Aorta (tissue), 5 donors: Measurements from ENCODE around the gene CARD9. TPM values are rescaled to one million over a fixed set of nuclear protein-coding genes. Genes with fewer than 3 reads are reported as not detected.

Experiments used
- ATAC-seq: fragments of 200-7000 bp; cut with Tn5 transposase; one replicate; pipeline ENCODE4 v1.9.1; 2022; ENCODE audit warnings: moderate library complexity; ENCODE audit not compliant: low FRiP score
- DNase-seq, 2 donors: peaks; one replicate each; pipeline ENCODE4 v3.0.0-alpha.2; 2020
- H3K27ac ChIP-seq, 2 donors: one replicate each; pipeline ENCODE4 v1.5.1; 2013; ENCODE audit warnings: low read length in 2 of 2, mild to moderate bottlenecking in 2 of 2, moderate library complexity in 2 of 2, control low read depth in 1 of 2, inconsistent platforms in 1 of 2, low read depth in 1 of 2
- H3K27me3 ChIP-seq, 2 donors: one replicate each; pipeline ENCODE4 v1.6.1; 2013; ENCODE audit warnings: control low read depth in 1 of 2, low read length in 1 of 2, mild to moderate bottlenecking in 1 of 2, moderate library complexity in 1 of 2; ENCODE audit not compliant: insufficient read depth in 2 of 2, control insufficient read depth in 1 of 2
- H3K36me3 ChIP-seq, 2 donors: one replicate each; pipeline ENCODE4 v1.6.1; 2013; ENCODE audit warnings: control low read depth in 1 of 2, low read length in 1 of 2, mild to moderate bottlenecking in 1 of 2; ENCODE audit not compliant: insufficient read depth in 2 of 2, control insufficient read depth in 1 of 2
- H3K4me1 ChIP-seq, 2 donors: one replicate each; pipeline ENCODE4 v1.6.1; 2013; ENCODE audit warnings: low read length in 2 of 2, control low read depth in 1 of 2, mild to moderate bottlenecking in 1 of 2, moderate library complexity in 1 of 2; ENCODE audit not compliant: insufficient read depth in 2 of 2, control insufficient read depth in 1 of 2
- H3K4me3 ChIP-seq, 2 donors: one replicate each; pipeline ENCODE4 v1.5.1; 2013; ENCODE audit warnings: low read length in 2 of 2, control low read depth in 1 of 2, mild to moderate bottlenecking in 1 of 2
- H3K9me3 ChIP-seq: one replicate; pipeline ENCODE4 v1.6.1; 2013; ENCODE audit warnings: mild to moderate bottlenecking, low read length; ENCODE audit not compliant: control insufficient read depth
- WGBS, 2 donors: extraction: QIAGEN DNeasy Blood & Tissue Kit; methylation state at CpG; one replicate each; pipeline ENCODE4 v1.1.7; 2013; 5-methylcytosine and 5-hydroxymethylcytosine counted together
- intact Hi-C, 2 donors: fragments of 100-400 bp; cut with DNase I; formaldehyde crosslinking; loops; one replicate each; pipeline versions ENCODE4 v1.14.2 to v1.15.0; 2022
- polyA plus RNA-seq, 2 donors: library from polyadenylated mRNA; stranded (reverse); fragments of 200-250 nt; gene quantifications; one replicate each; pipeline ENCODE4 v1.2.3, GENCODE V29; 2013
- total RNA-seq, 2 donors: library from RNA; stranded (reverse); fragmentation: NEBNext Ultra II Directional; extraction: Animal tissue kit (Norgen Biotek cat#: 25700); gene quantifications; one replicate each; pipeline ENCODE4 v1.2.1, GENCODE V29; 2021
- donor health status: healthy with polysubstance abuse.
- donor health status: Bipolar disorder and iron deficiency.
- donor health status: DM: no; HTN: no; CAD: no.
- donor health status: DM: no; HTN: no; CAD: no.
- donor health status: DM: yes; HTN: yes; CAD: no.

The CARD9 gene
- total and polyA plus RNA-seq, 4 donors, result 1.4 to 5.3 (median 3.5) TPM

GRCh38 chr9:136327304-136327974 lies 46.0 kb downstream of the CARD9 start, which contains the start of gene GPSM1:
Gene GPSM1 (plus strand): TSS chr9:136327539. CDS start chr9:136327696, 157 bp downstream.
- peak; percentile 44 for ATAC-seq
- no peaks in the 10 kb centered on the region for H3K9me3 ChIP-seq
- no peaks in the 10 kb centered on the region for H3K27me3 ChIP-seq
- H3K36me3 ChIP-seq, result no peaks in the 10 kb centered on the region
- H3K4me3 ChIP-seq, result peak within 1 kb of the TSS; percentile 36 to 48
- 0 to 1% methylated on average over 4 to 88 of the region's 88 CpGs for WGBS, 2 donors
- H3K27ac ChIP-seq, result peak within 1 kb of the TSS in 1 of 2 donors; percentile 2
- intact Hi-C loops, result loop anchor here in 1 of 2 donors (5.0 kb wide), 1 partner anchor 35 kb away; the partner anchor contains the start of gene DNLZ
- no peaks in the 10 kb centered on the region for H3K4me1 ChIP-seq
- peak in 1 of 2 donors; percentile 89 for DNase-seq

- no peaks in the 10 kb centered on the region for H3K27me3 ChIP-seq
- DNase-seq (no peak), ATAC-seq (no peak)
- peak overlapping the region in 1 of 2 donors; percentile 2 for H3K27ac ChIP-seq
- no peaks in the 10 kb centered on the region for H3K9me3 ChIP-seq
- H3K36me3 ChIP-seq, result no peaks in the 10 kb centered on the region
- intact Hi-C loops, result loop anchor here in 1 of 2 donors (5.0 kb wide), 1 partner anchor 35 kb away; the partner anchor contains the start of gene DNLZ
- peak overlapping the region; percentile 36 to 48 for H3K4me3 ChIP-seq
- no peaks in the 10 kb centered on the region for H3K4me1 ChIP-seq
- WGBS, 2 donors, result 44 to 48% methylated on average over 17 of the region's 17 CpGs
These were observed 46.6 kb downstream of the CARD9 start for GRCh38 chr9:136326761-136327303.

DNA sequence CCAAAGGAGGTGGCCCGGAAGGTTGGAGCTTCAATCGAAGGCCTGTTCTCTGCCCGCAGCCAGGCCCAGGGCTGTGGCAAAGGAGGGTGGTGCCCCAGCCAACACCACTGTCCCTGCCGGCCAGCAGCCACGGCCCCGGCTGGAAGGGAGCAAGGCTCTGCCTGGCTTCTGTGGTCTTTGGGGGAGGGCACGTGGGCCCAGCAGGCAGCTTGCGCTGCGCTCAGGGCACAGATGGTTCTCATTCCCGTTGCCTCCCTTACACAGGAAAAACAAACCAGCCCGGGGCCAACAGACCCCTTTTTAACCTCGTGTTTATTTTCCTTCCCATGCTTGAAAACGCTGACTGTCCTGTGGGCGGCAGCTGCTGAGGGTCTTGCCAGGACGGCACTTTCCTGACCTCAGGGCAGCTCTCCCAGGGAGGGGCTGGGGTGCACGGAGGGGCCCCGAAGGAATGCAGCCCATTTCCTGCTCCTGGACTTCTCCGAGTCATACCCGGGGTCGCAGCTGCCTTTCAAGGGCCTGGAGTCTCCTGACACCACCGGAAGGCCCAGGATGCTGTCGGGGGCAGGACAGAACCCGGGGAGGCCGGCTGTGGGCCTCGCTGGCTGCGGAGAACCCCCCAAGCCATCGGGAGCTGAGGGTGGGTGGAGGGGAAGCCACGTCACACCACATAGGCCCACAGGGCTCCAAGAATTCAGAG lies 47.3 kb downstream of the CARD9 start:
- WGBS, 2 donors, result 35 to 48% methylated on average over 27 to 28 of the region's 28 CpGs
- no peak overlapping the region for H3K4me3 ChIP-seq
- intact Hi-C loops, result loop anchor here in 1 of 2 donors (5.0 kb wide), 1 partner anchor 36 kb away; the partner anchor contains the start of gene DNLZ
- H3K36me3 ChIP-seq, result no peaks in the 10 kb centered on the region
- H3K27me3 ChIP-seq, result no peaks in the 10 kb centered on the region
- no peak for ATAC-seq
- H3K9me3 ChIP-seq, result no peaks in the 10 kb centered on the region
- no peaks in the 10 kb centered on the region for H3K4me1 ChIP-seq
- H3K27ac ChIP-seq, result peak overlapping the region in 1 of 2 donors; percentile 2
- DNase-seq, result no peak

GRCh38 chr9:136325358-136325757 lies 48.1 kb downstream of the CARD9 start:
- no peak for ATAC-seq
- no peaks in the 10 kb centered on the region for H3K4me1 ChIP-seq
- 94 to 95% methylated on average over 13 of the region's 13 CpGs for whole genome bisulfite sequencing, 2 donors
- no peaks in the 10 kb centered on the region for H3K9me3 ChIP-seq
- intact Hi-C loops, result loop anchor here in 1 of 2 donors (5.0 kb wide), 1 partner anchor 37 kb away; the partner anchor contains the start of gene DNLZ
- H3K4me3 ChIP-seq, result no peak overlapping the region
- H3K36me3 ChIP-seq, result no peaks in the 10 kb centered on the region
- H3K27ac ChIP-seq, result no peak overlapping the region
- no peak for DNase-seq
- no peaks in the 10 kb centered on the region for H3K27me3 ChIP-seq

- no peaks in the 10 kb centered on the region for H3K27me3 ChIP-seq
- DNase-seq (no peak), ATAC-seq (no peak)
- no peaks in the 10 kb centered on the region for H3K4me1 ChIP-seq
- intact Hi-C loops, result loop anchor here in 1 of 2 donors (5.0 kb wide), 1 partner anchor 38 kb away; the partner anchor contains the start of gene DNLZ
- H3K9me3 ChIP-seq, result no peaks in the 10 kb centered on the region
- H3K27ac ChIP-seq, result no peak overlapping the region
- no peaks in the 10 kb centered on the region for H3K36me3 ChIP-seq
- 68 to 79% methylated on average over 23 to 24 of the region's 24 CpGs for WGBS, 2 donors
- no peak overlapping the region for H3K4me3 ChIP-seq
These were observed 48.8 kb downstream of the CARD9 start for GRCh38 chr9:136324501-136325300.

- no peak overlapping the region for H3K4me3 ChIP-seq
- intact Hi-C loops, result no loop called here
- no peak for ATAC-seq
- H3K9me3 ChIP-seq, result no peaks in the 10 kb centered on the region
- DNase-seq, result no peak
- no peak overlapping the region for H3K27ac ChIP-seq
- H3K36me3 ChIP-seq, result no peaks in the 10 kb centered on the region
- H3K27me3 ChIP-seq, result no peaks in the 10 kb centered on the region
- no peaks in the 10 kb centered on the region for H3K4me1 ChIP-seq
- WGBS, 2 donors, result 89% methylated on average over 17 of the region's 17 CpGs
These were observed 50.1 kb downstream of the CARD9 start for GRCh38 chr9:136323371-136323789.

DNA sequence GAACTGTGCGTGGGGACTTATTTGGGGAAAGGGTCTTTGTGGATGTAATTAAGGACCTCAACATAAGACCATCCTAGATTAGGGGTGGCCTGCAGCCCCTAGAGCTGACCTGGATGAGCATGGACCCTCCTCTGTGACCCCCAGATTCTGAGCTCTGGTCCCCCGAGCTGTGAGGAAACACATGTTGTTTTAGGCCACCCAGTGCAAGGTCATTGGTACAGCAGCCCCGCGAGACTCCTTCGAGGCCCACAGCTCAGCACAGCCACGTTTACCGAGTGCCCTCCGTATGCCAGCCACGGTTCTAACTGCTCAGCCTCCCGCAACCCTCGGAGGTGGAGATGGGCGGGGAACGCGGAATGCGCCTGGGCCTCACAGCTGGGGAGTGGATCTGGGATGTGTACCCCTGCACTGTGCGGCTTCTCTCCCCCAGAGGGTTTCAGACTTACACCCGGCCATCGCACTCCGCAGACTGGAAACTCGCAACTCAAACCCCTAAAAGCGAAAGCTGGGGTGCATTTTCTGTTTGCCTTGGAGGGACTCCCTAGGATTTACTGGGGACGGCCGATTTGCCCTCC lies 50.6 kb downstream of the CARD9 start:
- DNase-seq (no peak), ATAC-seq (no peak)
- Histone ChIP-seq H3K36me3 (no peaks in the 10 kb centered on the region), H3K4me1 (no peaks in the 10 kb centered on the region), H3K27ac (no peak overlapping the region), H3K27me3 (no peaks in the 10 kb centered on the region), H3K9me3 (no peaks in the 10 kb centered on the region), H3K4me3 (no peak overlapping the region)
- intact Hi-C loops, result no loop called here
- WGBS, 2 donors, result 75 to 86% methylated on average over 23 of the region's 23 CpGs

GRCh38 chr9:136321561-136321960 lies 51.9 kb downstream of the CARD9 start:
- no peak for DNase-seq
- Histone ChIP-seq H3K27ac (no peak overlapping the region), H3K27me3 (no peaks in the 10 kb centered on the region), H3K36me3 (no peaks in the 10 kb centered on the region), H3K4me3 (no peak overlapping the region), H3K4me1 (no peaks in the 10 kb centered on the region), H3K9me3 (no peaks in the 10 kb centered on the region)
- 82 to 86% methylated on average over 19 of the region's 19 CpGs for WGBS, 2 donors
- intact Hi-C loops, result no loop called here
- ATAC-seq, result no peak
